Measurements from ENCODE around the gene OGFOD3. TPM values are rescaled to one million over a fixed set of nuclear protein-coding genes. Genes with fewer than 3 reads are reported as not detected.

OGFOD3 gene
- total and polyA plus RNA-seq, 2 donors: 11.2 to 14.1 TPM

DNA sequence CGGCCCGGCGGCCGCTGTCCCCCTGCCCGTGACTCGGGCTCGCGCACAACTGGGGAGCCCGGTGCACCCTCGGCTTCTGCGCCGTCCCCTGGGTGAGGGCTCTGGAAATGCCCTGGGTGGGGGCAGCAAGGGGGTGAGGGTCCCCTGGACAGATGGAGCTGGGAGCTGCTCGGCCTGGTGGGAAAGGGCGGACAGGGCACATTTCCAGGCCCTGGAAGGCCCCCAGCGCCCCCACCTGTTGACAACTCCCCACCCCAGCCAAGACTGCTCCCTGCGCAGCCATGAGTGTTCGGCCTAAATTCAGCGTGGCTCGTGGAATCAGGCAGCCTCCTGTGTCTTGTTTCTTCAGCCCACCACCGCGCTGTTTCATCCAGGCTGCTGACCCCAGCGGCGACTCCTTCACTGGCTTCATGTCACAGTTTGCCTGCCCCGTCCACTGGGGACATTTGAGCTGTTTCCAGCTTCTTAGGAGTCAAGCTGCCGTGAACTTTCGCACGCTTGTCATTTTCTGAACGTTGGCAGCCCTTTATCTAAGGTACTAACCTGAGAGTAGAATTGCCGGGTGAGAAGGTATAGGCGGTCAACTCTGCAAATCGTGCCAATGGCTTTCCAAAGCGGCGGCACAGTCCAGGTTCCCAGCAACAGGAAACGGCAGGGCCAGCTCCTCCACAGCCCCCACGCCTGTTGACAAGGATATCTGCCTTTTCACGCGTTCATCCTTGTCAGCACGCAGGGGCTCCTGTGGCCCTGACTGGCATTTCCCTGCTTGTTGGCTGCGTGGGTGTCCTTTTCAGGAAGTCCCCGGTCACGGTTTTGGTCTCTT, 45.9 kb downstream of the OGFOD3 start:
- Histone ChIP-seq H3K36me3 (ENCODE audit: control insufficient read depth in 2 of 2, insufficient read depth in 2 of 2, low read length in 1 of 2) (no peaks in the 10 kb centered on the region), H3K4me1 (ENCODE audit: control insufficient read depth in 2 of 2, insufficient read depth in 2 of 2, low read length in 2 of 2) (peaks cover 0 to 13% of the 10 kb centered on the region in 2 donors), H3K27ac (ENCODE audit: low read depth in 1 of 2, low read length in 1 of 2) (no peak overlapping the region), H3K9me3 (ENCODE audit: control insufficient read depth in 2 of 2, insufficient read depth in 1 of 2, low read length in 1 of 2) (no peaks in the 10 kb centered on the region), H3K4me3 (ENCODE audit: low read length in 2 of 2) (no peak overlapping the region), H3K27me3 (ENCODE audit: control insufficient read depth in 2 of 2, insufficient read depth in 1 of 2, low read length in 1 of 2) (peaks cover 62 to 80% of the 10 kb centered on the region in 2 donors)
- WGBS: 39% methylated on average over 41 of the region's 41 CpGs
- no peak for DNase-seq (ENCODE audit: low read depth in 6 of 9, low spot score in 9 of 9)

- Histone ChIP-seq H3K4me1 (ENCODE audit: control insufficient read depth in 2 of 2, insufficient read depth in 2 of 2, low read length in 2 of 2) (peaks cover 0 to 13% of the 10 kb centered on the region in 2 donors), H3K27me3 (ENCODE audit: control insufficient read depth in 2 of 2, insufficient read depth in 1 of 2, low read length in 1 of 2) (peaks cover 62 to 78% of the 10 kb centered on the region in 2 donors), H3K9me3 (ENCODE audit: control insufficient read depth in 2 of 2, insufficient read depth in 1 of 2, low read length in 1 of 2) (no peaks in the 10 kb centered on the region), H3K36me3 (ENCODE audit: control insufficient read depth in 2 of 2, insufficient read depth in 2 of 2, low read length in 1 of 2) (no peaks in the 10 kb centered on the region), H3K4me3 (ENCODE audit: low read length in 2 of 2) (peak within 1 kb of the TSS in 1 of 2 donors; percentile 5), H3K27ac (ENCODE audit: low read depth in 1 of 2, low read length in 1 of 2) (no peak within 1 kb of the TSS)
- 5% methylated on average over 109 of the region's 109 CpGs for WGBS
- DNase-seq (ENCODE audit: low read depth in 6 of 9, low spot score in 9 of 9): no peak
Observed at GRCh38 chr17:82371333-82372248, 46.8 kb downstream of the OGFOD3 start, which contains the start of gene UTS2R. Gene UTS2R (plus strand): TSS chr17:82371765. CDS start chr17:82374325, 2,560 bp downstream.

GRCh38 chr17:82370471-82371332, 47.7 kb downstream of the OGFOD3 start:
- H3K9me3 ChIP-seq (ENCODE audit: control insufficient read depth in 2 of 2, insufficient read depth in 1 of 2, low read length in 1 of 2): no peaks in the 10 kb centered on the region
- H3K4me3 ChIP-seq (ENCODE audit: low read length in 2 of 2): peak overlapping the region in 1 of 2 donors; percentile 5
- 29% methylated on average over 38 of the region's 38 CpGs for WGBS
- no peak overlapping the region for H3K27ac ChIP-seq (ENCODE audit: low read depth in 1 of 2, low read length in 1 of 2)
- peaks cover 56 to 69% of the 10 kb centered on the region in 2 donors for H3K27me3 ChIP-seq (ENCODE audit: control insufficient read depth in 2 of 2, insufficient read depth in 1 of 2, low read length in 1 of 2)
- H3K36me3 ChIP-seq (ENCODE audit: control insufficient read depth in 2 of 2, insufficient read depth in 2 of 2, low read length in 1 of 2): no peaks in the 10 kb centered on the region
- peaks cover 0 to 13% of the 10 kb centered on the region in 2 donors for H3K4me1 ChIP-seq (ENCODE audit: control insufficient read depth in 2 of 2, insufficient read depth in 2 of 2, low read length in 2 of 2)
- DNase-seq (ENCODE audit: low read depth in 6 of 9, low spot score in 9 of 9): no peak

DNA sequence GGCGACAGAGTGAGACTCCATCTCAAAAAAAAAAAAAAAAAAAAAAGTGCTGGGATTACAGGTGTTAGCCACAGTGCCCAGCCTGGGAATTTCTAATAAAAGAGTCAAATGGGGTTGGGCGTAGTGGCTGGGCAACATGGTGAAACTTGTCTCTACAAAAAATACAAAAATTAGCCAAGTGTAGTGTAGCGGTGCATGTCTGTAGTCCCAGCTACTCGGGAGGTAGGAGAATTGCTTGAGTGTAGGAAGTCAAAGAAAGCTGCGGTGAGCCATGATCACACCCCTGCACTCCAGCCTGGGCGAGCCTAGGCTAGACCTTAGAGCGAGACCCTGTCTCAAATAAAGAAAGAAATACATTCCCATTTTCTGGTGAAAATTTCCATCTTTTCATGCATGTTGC, 49.2 kb downstream of the OGFOD3 start:
- Histone ChIP-seq H3K27me3 (ENCODE audit: control insufficient read depth in 2 of 2, insufficient read depth in 1 of 2, low read length in 1 of 2) (peaks cover 41 to 54% of the 10 kb centered on the region in 2 donors), H3K4me3 (ENCODE audit: low read length in 2 of 2) (no peak overlapping the region), H3K36me3 (ENCODE audit: control insufficient read depth in 2 of 2, insufficient read depth in 2 of 2, low read length in 1 of 2) (no peaks in the 10 kb centered on the region), H3K4me1 (ENCODE audit: control insufficient read depth in 2 of 2, insufficient read depth in 2 of 2, low read length in 2 of 2) (peaks cover 0 to 13% of the 10 kb centered on the region in 2 donors), H3K9me3 (ENCODE audit: control insufficient read depth in 2 of 2, insufficient read depth in 1 of 2, low read length in 1 of 2) (no peaks in the 10 kb centered on the region), H3K27ac (ENCODE audit: low read depth in 1 of 2, low read length in 1 of 2) (no peak overlapping the region)
- DNase-seq (ENCODE audit: low read depth in 6 of 9, low spot score in 9 of 9): no peak
- WGBS: 93% methylated on average over 7 of the region's 7 CpGs

DNA sequence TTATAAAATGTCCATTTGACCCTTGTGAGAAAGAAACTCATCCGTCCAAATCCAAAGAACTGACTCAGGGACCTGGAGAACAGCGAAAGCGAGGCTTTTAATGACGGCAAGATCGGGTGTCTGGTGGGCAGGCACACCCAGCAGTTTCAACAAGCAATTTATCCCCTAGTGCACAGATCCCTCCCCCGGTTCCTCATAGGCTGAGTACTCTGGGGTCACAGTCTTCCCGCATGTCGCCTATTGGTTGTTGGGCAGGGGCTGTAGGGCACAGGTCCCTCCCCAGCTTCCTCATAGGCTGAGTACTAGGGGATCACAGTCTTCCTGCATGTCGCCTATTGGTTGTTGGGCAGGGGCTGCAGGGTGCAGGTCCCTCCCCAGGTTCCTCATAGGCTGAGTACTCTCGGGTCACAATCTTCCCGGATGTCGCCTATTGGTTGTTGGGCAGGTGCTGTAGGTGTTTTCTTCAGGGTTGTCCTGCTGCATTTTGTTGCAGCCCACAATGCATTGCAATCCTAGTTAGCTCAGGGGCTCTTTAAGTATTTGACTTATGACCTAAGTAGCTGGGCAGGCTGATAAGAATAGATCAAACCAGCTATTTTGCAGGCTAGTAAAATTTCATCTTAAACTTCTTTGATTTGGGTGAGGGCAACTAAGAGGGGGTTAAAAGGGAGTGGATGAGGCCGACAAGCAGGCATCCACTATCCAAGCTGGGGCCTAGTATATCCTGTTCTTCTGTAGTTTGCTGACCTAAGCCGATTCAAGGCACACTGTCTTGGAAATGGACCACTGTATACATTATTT, 50.5 kb downstream of the OGFOD3 start:
- peaks cover 0 to 13% of the 10 kb centered on the region in 2 donors for H3K4me1 ChIP-seq (ENCODE audit: control insufficient read depth in 2 of 2, insufficient read depth in 2 of 2, low read length in 2 of 2)
- DNase-seq (ENCODE audit: low read depth in 6 of 9, low spot score in 9 of 9): no peak
- 94% methylated on average over 14 of the region's 14 CpGs for WGBS
- H3K27ac ChIP-seq (ENCODE audit: low read depth in 1 of 2, low read length in 1 of 2): no peak overlapping the region
- H3K4me3 ChIP-seq (ENCODE audit: low read length in 2 of 2): no peak overlapping the region
- H3K36me3 ChIP-seq (ENCODE audit: control insufficient read depth in 2 of 2, insufficient read depth in 2 of 2, low read length in 1 of 2): no peaks in the 10 kb centered on the region
- H3K27me3 ChIP-seq (ENCODE audit: control insufficient read depth in 2 of 2, insufficient read depth in 1 of 2, low read length in 1 of 2): peaks cover 29 to 41% of the 10 kb centered on the region in 2 donors
- no peaks in the 10 kb centered on the region for H3K9me3 ChIP-seq (ENCODE audit: control insufficient read depth in 2 of 2, insufficient read depth in 1 of 2, low read length in 1 of 2)

GRCh38 chr17:82366749-82367148, 51.6 kb downstream of the OGFOD3 start:
- H3K27me3 ChIP-seq (ENCODE audit: control insufficient read depth in 2 of 2, insufficient read depth in 1 of 2, low read length in 1 of 2): peaks cover 18 to 32% of the 10 kb centered on the region in 2 donors

GRCh38 chr17:82365606-82366295, 52.6 kb downstream of the OGFOD3 start:
- no peaks in the 10 kb centered on the region for H3K36me3 ChIP-seq (ENCODE audit: control insufficient read depth in 2 of 2, insufficient read depth in 2 of 2, low read length in 1 of 2)
- peaks cover 8 to 22% of the 10 kb centered on the region in 2 donors for H3K27me3 ChIP-seq (ENCODE audit: control insufficient read depth in 2 of 2, insufficient read depth in 1 of 2, low read length in 1 of 2)
- no peak for DNase-seq (ENCODE audit: low read depth in 6 of 9, low spot score in 9 of 9)
- H3K4me1 ChIP-seq (ENCODE audit: control insufficient read depth in 2 of 2, insufficient read depth in 2 of 2, low read length in 2 of 2): peaks cover 0 to 7% of the 10 kb centered on the region in 2 donors
- WGBS: 90% methylated on average over 6 of the region's 6 CpGs
- H3K9me3 ChIP-seq (ENCODE audit: control insufficient read depth in 2 of 2, insufficient read depth in 1 of 2, low read length in 1 of 2): no peaks in the 10 kb centered on the region
- no peak overlapping the region for H3K27ac ChIP-seq (ENCODE audit: low read depth in 1 of 2, low read length in 1 of 2)
- no peak overlapping the region for H3K4me3 ChIP-seq (ENCODE audit: low read length in 2 of 2)

More at GRCh38 chr17:82366749-82367148, 51.6 kb downstream of the OGFOD3 start:
- no peak overlapping the region for H3K4me3 ChIP-seq (ENCODE audit: low read length in 2 of 2)
- DNase-seq (ENCODE audit: low read depth in 6 of 9, low spot score in 9 of 9): no peak
- WGBS: 94% methylated on average over 7 of the region's 7 CpGs
- H3K27ac ChIP-seq (ENCODE audit: low read depth in 1 of 2, low read length in 1 of 2): no peak overlapping the region
- no peaks in the 10 kb centered on the region for H3K36me3 ChIP-seq (ENCODE audit: control insufficient read depth in 2 of 2, insufficient read depth in 2 of 2, low read length in 1 of 2)
- no peaks in the 10 kb centered on the region for H3K9me3 ChIP-seq (ENCODE audit: control insufficient read depth in 2 of 2, insufficient read depth in 1 of 2, low read length in 1 of 2)
- H3K4me1 ChIP-seq (ENCODE audit: control insufficient read depth in 2 of 2, insufficient read depth in 2 of 2, low read length in 2 of 2): peaks cover 0 to 10% of the 10 kb centered on the region in 2 donors

Data from thymus (tissue), 11 donors.